Tibial nerve (tissue), 4 donors: ENCODE results near the gene ZCCHC2. TPM values are rescaled to one million over a fixed set of nuclear protein-coding genes. Genes with fewer than 3 reads are reported as not detected.

Experiments
- DNase-seq, 2 donors: peaks; one replicate each; pipeline ENCODE4 v3.0.0-alpha.2; 2019; ENCODE audit warnings: low spot score in 2 of 2
- H3K27ac ChIP-seq, 4 donors: fragments of 200-600 bp; sonication (generic) in 3 of 4; one replicate each; pipeline ENCODE4 v1.5.1; 2017 to 2019; ENCODE audit warnings: mild to moderate bottlenecking in 1 of 4
- H3K27me3 ChIP-seq, 2 donors: fragments of 200-600 bp; sonication (generic) in 1 of 2; one replicate each; pipeline versions ENCODE4 v1.5.1 to v1.6.0; 2017 to 2019
- H3K36me3 ChIP-seq, 3 donors: fragments of 200-600 bp; sonication (generic); one replicate each; pipeline ENCODE4 v1.5.1; 2018 to 2019
- H3K4me1 ChIP-seq, 4 donors: fragments of 200-600 bp; sonication (generic) in 3 of 4; one replicate each; pipeline ENCODE4 v1.5.1; 2017 to 2019
- H3K4me3 ChIP-seq, 4 donors: fragments of 200-600 bp; sonication (generic) in 3 of 4; one replicate each; pipeline ENCODE4 v1.5.1; 2017 to 2019; ENCODE audit warnings: mild to moderate bottlenecking in 1 of 4, moderate library complexity in 1 of 4
- H3K9me3 ChIP-seq, 4 donors: fragments of 200-600 bp; sonication (generic) in 3 of 4; one replicate each; pipeline ENCODE4 v1.5.1; 2017 to 2019
- EP300 ChIP-seq, 2 donors: sonication (generic); formaldehyde crosslinking; IDR thresholded peaks; one replicate each; pipeline ENCODE4 v1.6.1; 2017; ENCODE audit warnings: antibody characterized with exemption in 2 of 2, mild to moderate bottlenecking in 1 of 2
- POLR2A ChIP-seq, 2 donors: fragments of 450-650 bp; IDR thresholded peaks; one replicate each; pipeline ENCODE4 v1.6.1; 2017; ENCODE audit warnings: antibody characterized with exemption in 2 of 2, mild to moderate bottlenecking in 2 of 2, moderate library complexity in 2 of 2
- WGBS, 2 donors: methylation state at CpG; one replicate each; pipeline ENCODE4 v1.1.5; 2018; 5-methylcytosine and 5-hydroxymethylcytosine counted together
- total RNA-seq, 4 donors: library from RNA; depleted of rRNA; stranded (reverse); fragments of >200 nt; gene quantifications; one replicate each; pipeline ENCODE4 v1.1.0, GENCODE V29; 2016
- TF ChIP-seq, protein P1 (sequence below), 5 experiments: fragments of 200-600 bp in 3 of 5; fragments of 450-650 bp in 2 of 5; sonication (generic) in 3 of 5; IDR thresholded peaks; one replicate each; pipeline ENCODE4 v1.5.1; 2016 to 2019; ENCODE audit warnings: antibody characterized with exemption in 5 of 5, mild to moderate bottlenecking in 3 of 5, moderate library complexity in 2 of 5

ZCCHC2 gene
- total RNA-seq, 4 donors from 2014 or later: 32.4 to 49.4 (median 38.4) TPM

DNA sequence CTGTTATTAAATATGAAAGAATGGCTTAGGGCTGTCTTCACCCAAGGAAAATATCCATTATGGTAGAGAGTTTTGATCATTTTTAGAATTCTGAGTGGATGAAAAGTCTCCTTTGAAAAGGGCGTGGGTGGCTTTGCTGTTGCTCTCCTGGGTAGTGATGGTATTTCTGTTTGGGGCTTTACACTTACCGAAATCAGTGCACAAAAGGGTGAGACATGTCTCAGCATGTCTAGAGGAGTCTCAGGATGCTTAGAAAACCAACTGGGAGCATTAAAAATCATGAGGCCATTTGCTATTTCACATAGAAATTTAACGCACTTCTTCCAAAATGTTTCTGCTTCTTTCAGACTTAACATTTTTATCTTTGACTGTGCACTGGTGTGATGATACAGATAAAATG, 49.6 kb downstream of the ZCCHC2 start:
- 85 to 91% methylated on average over 3 of the region's 3 CpGs for WGBS, 2 donors
- Histone ChIP-seq H3K4me3 (no peak overlapping the region), H3K9me3 (no peaks in the 10 kb centered on the region), H3K36me3 (peaks cover 0 to 69% (median 2%) of the 10 kb centered on the region in 3 donors), H3K27ac (no peak overlapping the region), H3K4me1 (no peaks in the 10 kb centered on the region), H3K27me3 (no peaks in the 10 kb centered on the region)
- TF ChIP-seq POLR2A (IDR thresholded peaks at IDR 0.05): no peak
- no peak for TF ChIP-seq EP300 (IDR thresholded peaks at IDR 0.05)
- TF ChIP-seq, protein P1, sequence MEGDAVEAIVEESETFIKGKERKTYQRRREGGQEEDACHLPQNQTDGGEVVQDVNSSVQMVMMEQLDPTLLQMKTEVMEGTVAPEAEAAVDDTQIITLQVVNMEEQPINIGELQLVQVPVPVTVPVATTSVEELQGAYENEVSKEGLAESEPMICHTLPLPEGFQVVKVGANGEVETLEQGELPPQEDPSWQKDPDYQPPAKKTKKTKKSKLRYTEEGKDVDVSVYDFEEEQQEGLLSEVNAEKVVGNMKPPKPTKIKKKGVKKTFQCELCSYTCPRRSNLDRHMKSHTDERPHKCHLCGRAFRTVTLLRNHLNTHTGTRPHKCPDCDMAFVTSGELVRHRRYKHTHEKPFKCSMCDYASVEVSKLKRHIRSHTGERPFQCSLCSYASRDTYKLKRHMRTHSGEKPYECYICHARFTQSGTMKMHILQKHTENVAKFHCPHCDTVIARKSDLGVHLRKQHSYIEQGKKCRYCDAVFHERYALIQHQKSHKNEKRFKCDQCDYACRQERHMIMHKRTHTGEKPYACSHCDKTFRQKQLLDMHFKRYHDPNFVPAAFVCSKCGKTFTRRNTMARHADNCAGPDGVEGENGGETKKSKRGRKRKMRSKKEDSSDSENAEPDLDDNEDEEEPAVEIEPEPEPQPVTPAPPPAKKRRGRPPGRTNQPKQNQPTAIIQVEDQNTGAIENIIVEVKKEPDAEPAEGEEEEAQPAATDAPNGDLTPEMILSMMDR (IDR thresholded peaks at IDR 0.05): no peak
- no peak for DNase-seq

DNA sequence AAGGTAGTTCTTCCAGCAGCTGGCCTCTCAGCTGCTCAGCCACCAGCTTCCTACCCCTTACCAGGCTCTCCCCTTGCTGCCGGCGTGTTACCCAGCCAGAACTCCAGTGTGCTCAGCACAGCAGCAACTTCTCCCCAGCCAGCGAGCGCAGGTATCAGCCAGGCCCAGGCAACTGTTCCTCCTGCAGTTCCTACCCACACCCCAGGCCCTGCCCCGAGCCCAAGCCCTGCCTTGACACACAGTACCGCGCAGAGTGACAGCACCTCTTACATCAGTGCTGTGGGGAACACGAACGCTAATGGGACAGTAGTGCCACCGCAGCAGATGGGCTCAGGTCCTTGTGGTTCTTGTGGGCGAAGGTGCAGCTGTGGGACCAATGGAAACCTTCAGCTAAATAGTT, 52.0 kb downstream of the ZCCHC2 start:
- Histone ChIP-seq H3K4me3 (no peak overlapping the region), H3K36me3 (peaks cover 0 to 68% (median 2%) of the 10 kb centered on the region in 3 donors)
- 94 to 96% methylated on average over 11 of the region's 11 CpGs for WGBS, 2 donors

DNA sequence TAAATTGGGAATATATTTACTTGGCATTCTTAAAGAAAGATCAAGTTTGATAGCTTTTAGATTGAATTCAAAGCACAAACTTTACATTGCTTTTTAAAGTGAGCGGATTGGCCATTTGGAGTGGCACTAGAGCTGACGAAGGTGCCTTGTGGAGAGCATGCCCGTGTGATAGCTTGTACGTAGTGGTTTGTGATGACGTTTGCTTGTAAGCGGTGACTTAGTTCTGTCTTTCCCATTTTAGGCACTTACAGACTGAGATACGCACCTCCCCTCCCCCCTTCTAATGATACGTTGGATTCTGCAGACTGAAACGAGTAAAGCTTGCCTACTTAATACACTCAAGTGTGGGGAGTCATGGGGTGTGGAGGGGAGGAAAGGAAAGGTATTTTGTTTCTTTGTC, 53.4 kb downstream of the ZCCHC2 start:
- DNase-seq: no peak
- Histone ChIP-seq H3K9me3 (no peaks in the 10 kb centered on the region), H3K4me3 (no peak overlapping the region), H3K36me3 (peaks cover 0 to 53% (median 2%) of the 10 kb centered on the region in 3 donors), H3K4me1 (no peaks in the 10 kb centered on the region), H3K27me3 (no peaks in the 10 kb centered on the region), H3K27ac (no peak overlapping the region)
- WGBS, 2 donors: 89 to 90% methylated on average over 9 of the region's 9 CpGs
- TF ChIP-seq EP300 (IDR thresholded peaks at IDR 0.05) (no peak), POLR2A (IDR thresholded peaks at IDR 0.05) (no peak)
- TF ChIP-seq, protein P1 (IDR thresholded peaks at IDR 0.05): no peak

More for the DNA sequence above, 52.0 kb downstream of the ZCCHC2 start:
- H3K27me3 ChIP-seq: no peaks in the 10 kb centered on the region
- DNase-seq: no peak
- H3K27ac ChIP-seq: no peak overlapping the region
- TF ChIP-seq POLR2A (IDR thresholded peaks at IDR 0.05): no peak
- TF ChIP-seq EP300 (IDR thresholded peaks at IDR 0.05): no peak
- TF ChIP-seq, protein P1 (IDR thresholded peaks at IDR 0.05): no peak
- H3K9me3 ChIP-seq: no peaks in the 10 kb centered on the region
- no peaks in the 10 kb centered on the region for H3K4me1 ChIP-seq

DNA sequence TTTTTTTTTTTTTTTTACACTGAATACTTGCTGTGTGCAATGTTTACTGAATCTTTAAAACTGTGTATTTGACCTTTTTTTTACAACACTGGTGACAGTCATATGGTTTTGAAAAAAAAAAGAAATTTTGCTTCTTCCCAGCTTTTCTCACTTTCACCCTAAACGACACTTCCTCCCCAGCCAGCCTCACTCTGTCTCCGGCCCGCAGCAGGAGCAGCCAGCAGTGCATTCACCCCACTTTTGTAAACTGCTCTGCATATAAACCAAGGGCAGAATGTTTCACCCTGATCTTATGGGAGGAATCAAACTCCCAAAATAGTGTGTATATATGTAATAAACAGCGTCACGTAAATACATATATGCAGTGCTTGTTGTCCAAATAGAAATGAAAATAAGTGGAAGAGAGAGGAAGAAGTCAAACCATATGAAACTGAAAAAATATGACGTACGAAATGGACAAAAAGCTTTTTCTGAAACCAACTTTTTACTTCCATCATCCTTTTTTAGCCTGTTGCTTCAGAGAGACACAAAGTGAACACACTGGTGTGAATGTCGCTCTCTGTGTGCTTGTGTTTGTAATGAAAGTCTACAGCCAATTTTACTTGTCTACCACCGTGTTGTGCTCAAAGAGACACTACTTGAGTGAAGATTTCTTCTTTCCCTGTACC, 54.2 kb downstream of the ZCCHC2 start:
- TF ChIP-seq EP300 (IDR thresholded peaks at IDR 0.05): no peak
- TF ChIP-seq, protein P1 (IDR thresholded peaks at IDR 0.05): no peak
- no peak for TF ChIP-seq POLR2A (IDR thresholded peaks at IDR 0.05)
- Histone ChIP-seq H3K4me1 (no peaks in the 10 kb centered on the region), H3K9me3 (no peaks in the 10 kb centered on the region), H3K27ac (no peak overlapping the region), H3K36me3 (peaks cover 0 to 50% (median 2%) of the 10 kb centered on the region in 3 donors), H3K4me3 (no peak overlapping the region), H3K27me3 (no peaks in the 10 kb centered on the region)
- 69 to 74% methylated on average over 9 of the region's 9 CpGs for WGBS, 2 donors
- no peak for DNase-seq

DNA sequence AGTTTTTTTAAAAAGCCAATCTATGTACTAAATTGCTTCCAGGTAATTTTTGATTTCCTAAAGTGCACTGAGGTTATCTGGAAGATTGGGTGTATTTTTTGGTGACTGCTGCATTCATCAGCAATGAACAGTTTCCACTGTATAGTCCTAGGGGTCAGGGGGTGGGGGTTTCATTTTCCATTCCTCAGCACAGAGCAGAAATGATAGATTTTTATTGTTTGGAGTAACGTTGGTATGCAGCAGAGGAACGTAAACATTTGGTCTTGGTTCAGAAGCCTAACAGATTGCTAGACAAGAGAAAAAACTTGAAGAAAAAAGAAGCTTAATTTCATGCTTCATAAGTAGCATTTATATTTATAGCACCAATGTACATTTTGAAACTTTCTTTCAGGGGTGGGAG, 54.9 kb downstream of the ZCCHC2 start:
- DNase-seq: no peak
- WGBS, 2 donors: 26 to 34% methylated on average over 2 of the region's 2 CpGs
- Histone ChIP-seq H3K9me3 (no peaks in the 10 kb centered on the region), H3K27ac (no peak overlapping the region), H3K4me1 (no peaks in the 10 kb centered on the region), H3K27me3 (no peaks in the 10 kb centered on the region), H3K36me3 (peaks cover 0 to 49% (median 2%) of the 10 kb centered on the region in 3 donors), H3K4me3 (no peak overlapping the region)
- TF ChIP-seq EP300 (IDR thresholded peaks at IDR 0.05) (no peak), POLR2A (IDR thresholded peaks at IDR 0.05) (no peak)
- TF ChIP-seq, protein P1 (IDR thresholded peaks at IDR 0.05): no peak
